HepG2 (cell line): ENCODE data around the gene MAN1B1.

Source experiments
- CTCF ChIP-seq: sonication (generic); formaldehyde crosslinking; IDR thresholded peaks from 2 replicates; pipeline ENCODE4 v1.5.0; 2020; ENCODE audit warnings: mild to moderate bottlenecking, missing genetic modification reagents, moderate library complexity
- STAT6 ChIP-seq: sonication (generic); formaldehyde crosslinking; IDR thresholded peaks from 2 replicates; pipeline ENCODE4 v1.4.0; 2020; ENCODE audit warnings: missing genetic modification reagents, mild to moderate bottlenecking, borderline replicate concordance
- TGIF2 ChIP-seq: IDR thresholded peaks from 2 replicates; pipeline ENCODE4 v1.6.1; 2016; ENCODE audit warnings: control low read depth, missing compliant biosample characterization
- ZEB1 ChIP-seq: IDR thresholded peaks from 2 replicates; pipeline ENCODE4 v1.6.1; 2012; ENCODE audit warnings: mild to moderate bottlenecking, low read depth, inconsistent platforms; ENCODE audit not compliant: insufficient replicate concordance
- TF ChIP-seq, protein P1 (sequence below): sonication (generic); formaldehyde crosslinking; IDR thresholded peaks from 2 replicates; pipeline ENCODE4 v1.8.1; 2023; ENCODE audit warnings: missing genetic modification reagents, inconsistent platforms, borderline replicate concordance

GRCh38 chr9:137082222-137082924 lies 4.4 kb upstream of the MAN1B1 start:
- TF ChIP-seq CTCF (CRISPR knock-in tag) (no peak), TGIF2 (no peak), STAT6 (CRISPR knock-in tag) (no peak), ZEB1 (no peak)
- TF ChIP-seq, protein P1, sequence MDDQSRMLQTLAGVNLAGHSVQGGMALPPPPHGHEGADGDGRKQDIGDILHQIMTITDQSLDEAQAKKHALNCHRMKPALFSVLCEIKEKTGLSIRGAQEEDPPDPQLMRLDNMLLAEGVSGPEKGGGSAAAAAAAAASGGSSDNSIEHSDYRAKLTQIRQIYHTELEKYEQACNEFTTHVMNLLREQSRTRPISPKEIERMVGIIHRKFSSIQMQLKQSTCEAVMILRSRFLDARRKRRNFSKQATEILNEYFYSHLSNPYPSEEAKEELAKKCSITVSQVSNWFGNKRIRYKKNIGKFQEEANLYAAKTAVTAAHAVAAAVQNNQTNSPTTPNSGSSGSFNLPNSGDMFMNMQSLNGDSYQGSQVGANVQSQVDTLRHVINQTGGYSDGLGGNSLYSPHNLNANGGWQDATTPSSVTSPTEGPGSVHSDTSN (CRISPR knock-in tag) = no peak
